Activated B cell treated with CpG ODN at 0.5 μM for 24 hours (primary cell): ENCODE results near the gene PLXNB1. TPM values are rescaled to one million over a fixed set of nuclear protein-coding genes. Genes with fewer than 3 reads are reported as not detected.
"Not testable (repeated sequence)": the region's sequence is repeated elsewhere in the genome, so short reads cannot be mapped to it uniquely, and the experiment has no call there.

Experiments
- ATAC-seq: fragments of 200-7000 bp; cut with Tn5 transposase; one replicate; pipeline ENCODE4 v1.10.0; 2021; ENCODE audit warnings: low read depth, mild to moderate bottlenecking, moderate library complexity
- CTCF ChIA-PET: fragments of 350-600 bp; sonication (Branson Sonifier 250); formaldehyde crosslinking; loops from one replicate; lab custom pipeline; 2021; ENCODE audit warnings: antibody characterized with exemption; lab: Charles Lee
- POLR2A ChIA-PET: fragments of 350-600 bp; sonication (Branson Sonifier 250); formaldehyde crosslinking; loops from one replicate; lab custom pipeline; 2021; ENCODE audit warnings: antibody characterized with exemption; lab: Charles Lee
- DNase-seq: peaks from one replicate; pipeline ENCODE4 v3.0.0; 2022
- H3K27ac Mint-ChIP-seq: one replicate; pipeline ENCODE4 v1.8.0; 2020; ENCODE audit warnings: mixed read lengths
- H3K27me3 Mint-ChIP-seq: one replicate; pipeline ENCODE4 v1.8.0; 2021; ENCODE audit warnings: mixed read lengths
- H3K36me3 Mint-ChIP-seq: one replicate; pipeline ENCODE4 v1.8.0; 2021; ENCODE audit warnings: low read depth, mixed read lengths
- H3K4me1 Mint-ChIP-seq: one replicate; pipeline ENCODE4 v1.8.0; 2021; ENCODE audit warnings: mixed read lengths
- H3K4me3 Mint-ChIP-seq: one replicate; pipeline ENCODE4 v1.8.0; 2020; ENCODE audit warnings: mild to moderate bottlenecking, mixed read lengths
- H3K9me3 Mint-ChIP-seq: one replicate; pipeline ENCODE4 v1.8.0; 2020; ENCODE audit warnings: mixed read lengths
- CTCF ChIP-seq: fragments of 200-600 bp; IDR thresholded peaks from one replicate; pipeline ENCODE4 v1.8.0; 2022; ENCODE audit warnings: antibody characterized with exemption, mild to moderate bottlenecking
- intact Hi-C: fragments of 100-400 bp; cut with micrococcal nuclease; formaldehyde crosslinking; loops from one replicate; pipeline ENCODE4 v1.15.1; 2024
- total RNA-seq: library from RNA; stranded (reverse); gene quantifications from 2 replicates; pipeline ENCODE4 v1.2.3, GENCODE V29; 2022

PLXNB1 gene
- total RNA-seq, 1 donor from 2014 or later: 3.5 TPM

- H3K4me1 Mint-ChIP-seq: peaks cover 65% of the 10 kb centered on the region
- ATAC-seq (no peak), DNase-seq (no peak)
- TF ChIP-seq CTCF: no peak
- H3K4me3 Mint-ChIP-seq: no peak overlapping the region
- no peaks in the 10 kb centered on the region for H3K9me3 Mint-ChIP-seq
- CTCF ChIA-PET: interaction anchor here (1.5 kb wide), 1 partner anchor 40 kb away, joined by 5 read pairs; no protein-coding TSS in a partner anchor
- POLR2A ChIA-PET: interaction anchor here (0.6 to 1.9 kb wide), 5 partner anchors 10 to 1652 kb away, joined by 3 to 17 read pairs (median 8); partner anchors contain the start of gene ARIH2
- no peaks in the 10 kb centered on the region for H3K27me3 Mint-ChIP-seq
- H3K36me3 Mint-ChIP-seq: peaks cover 4% of the 10 kb centered on the region
- intact Hi-C loops: no loop called here
- H3K27ac Mint-ChIP-seq: peak overlapping the region; percentile 97
Observed at GRCh38 chr3:48476426-48477053, 46.7 kb upstream of the PLXNB1 start.

- no peak for TF ChIP-seq CTCF
- ChIA-PET POLR2A (interaction anchor here (0.6 to 1.4 kb wide), 2 partner anchors 9 to 78 kb away, joined by 4 to 5 read pairs; no protein-coding TSS in a partner anchor), CTCF (no interaction called here)
- Mint-ChIP-seq H3K9me3 (no peaks in the 10 kb centered on the region), H3K4me3 (peak overlapping the region; percentile 36), H3K27me3 (no peaks in the 10 kb centered on the region), H3K4me1 (peaks cover 76% of the 10 kb centered on the region), H3K27ac (peak overlapping the region; percentile 79), H3K36me3 (peaks cover 4% of the 10 kb centered on the region)
- DNase-seq (no peak), ATAC-seq (no peak)
- intact Hi-C loops: no loop called here
Observed at GRCh38 chr3:48475188-48475587, 45.3 kb upstream of the PLXNB1 start.

GRCh38 chr3:48474619-48475018 is 44.7 kb upstream of the PLXNB1 start:
- intact Hi-C loops: no loop called here
- peaks cover 79% of the 10 kb centered on the region for H3K4me1 Mint-ChIP-seq
- H3K9me3 Mint-ChIP-seq: no peaks in the 10 kb centered on the region
- H3K27ac Mint-ChIP-seq: peak overlapping the region; percentile 79
- H3K4me3 Mint-ChIP-seq: no peak overlapping the region
- ChIA-PET CTCF (interaction anchor here (3.5 kb wide), 1 partner anchor 33 kb away, joined by 19 read pairs; no protein-coding TSS in a partner anchor), POLR2A (interaction anchor here (1.4 kb wide), 1 partner anchor 8 kb away, joined by 4 read pairs; no protein-coding TSS in a partner anchor)
- TF ChIP-seq CTCF: no peak
- DNase-seq: no peak
- ATAC-seq: no peak
- peaks cover 9% of the 10 kb centered on the region for H3K36me3 Mint-ChIP-seq
- H3K27me3 Mint-ChIP-seq: no peaks in the 10 kb centered on the region

GRCh38 chr3:48474031-48474430 is 44.1 kb upstream of the PLXNB1 start:
- H3K4me3 Mint-ChIP-seq, DNase-seq, H3K27me3 Mint-ChIP-seq, ATAC-seq, intact Hi-C loops, H3K9me3 Mint-ChIP-seq: not testable (repeated sequence)
- Mint-ChIP-seq H3K36me3 (peaks cover 15% of the 10 kb centered on the region), H3K4me1 (peaks cover 79% of the 10 kb centered on the region), H3K27ac (peak overlapping the region; percentile 99)
- ChIA-PET CTCF (interaction anchor here (1.1 to 3.5 kb wide), 4 partner anchors 31 to 38 kb away, joined by 6 to 19 read pairs (median 10); partner anchors contain the start of genes CCDC51 and TMA7), POLR2A (interaction anchor here (0.7 to 2.8 kb wide), 7 partner anchors 8 to 1763 kb away, joined by 3 to 29 read pairs (median 15); partner anchors contain the start of genes ATRIP, CCDC51, PFKFB4 and SHISA5)

- no peak for DNase-seq
- POLR2A ChIA-PET: interaction anchor here (0.5 to 2.8 kb wide), 13 partner anchors 9 to 1763 kb away, joined by 3 to 29 read pairs (median 6); partner anchors contain the start of genes ATRIP, CCDC51, PFKFB4 and SHISA5
Observed at GRCh38 chr3:48473617-48473952, 43.7 kb upstream of the PLXNB1 start.

More at GRCh38 chr3:48473617-48473952, 43.7 kb upstream of the PLXNB1 start:
- CTCF ChIA-PET: interaction anchor here (1.1 to 3.5 kb wide), 4 partner anchors 32 to 37 kb away, joined by 6 to 19 read pairs (median 10); partner anchors contain the start of genes CCDC51 and TMA7
- H3K9me3 Mint-ChIP-seq: no peaks in the 10 kb centered on the region
- TF ChIP-seq CTCF: no peak
- H3K4me1 Mint-ChIP-seq: peaks cover 79% of the 10 kb centered on the region
- peaks cover 20% of the 10 kb centered on the region for H3K36me3 Mint-ChIP-seq
- intact Hi-C loops: loop anchor here (1.0 kb wide), 3 partner anchors 8 to 232 kb away; partner anchors contain the start of genes CCDC51, TMA7 and ZNF589
- H3K27me3 Mint-ChIP-seq: no peaks in the 10 kb centered on the region
- H3K27ac Mint-ChIP-seq: peak overlapping the region; percentile 99
- no peak for ATAC-seq
- H3K4me3 Mint-ChIP-seq: peak overlapping the region; percentile 89
